ENCODE results near the gene KDM6B.

The KDM6B gene

DNA sequence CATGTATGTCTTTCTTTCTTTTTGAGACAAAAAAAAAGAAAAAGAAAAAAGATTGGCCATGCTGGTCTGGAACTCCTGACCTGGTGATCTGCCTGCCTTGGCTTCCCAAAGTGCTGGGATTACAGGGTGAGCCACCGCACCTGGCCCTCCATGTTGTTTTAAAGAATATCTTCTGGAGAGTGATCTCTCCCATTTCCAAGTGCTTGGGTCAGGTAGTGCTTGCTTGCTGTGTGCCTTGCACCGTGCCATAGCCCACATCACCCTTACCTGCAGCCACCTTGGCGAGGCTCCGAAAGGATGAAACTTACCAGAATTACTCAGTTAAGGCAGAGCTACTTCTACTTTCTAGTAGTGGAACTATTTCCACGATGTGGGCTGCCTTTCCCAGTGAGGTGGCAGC is 19.0 kb upstream of the KDM6B start:
- no peaks in the 10 kb centered on the region for H3K9me3 ChIP-seq (ENCODE audit: control extremely low read depth in 1 of 5, control insufficient read depth in 4 of 5, insufficient read depth in 2 of 5, low read depth in 1 of 5, low read length in 4 of 5)
- WGBS (ENCODE audit: insufficient coverage): 100% methylated on average over 5 of the region's 5 CpGs
- ChIA-PET POLR2A (interaction anchor here (0.7 kb wide), 1 partner anchor 16 kb away, joined by 3 read pairs; no protein-coding TSS in a partner anchor), CTCF (interaction anchor here (0.9 to 2.4 kb wide), 3 partner anchors 10 to 12 kb away, joined by 3 to 9 read pairs (median 4); no protein-coding TSS in a partner anchor)
- no peak overlapping the region for H3K4me3 ChIP-seq (ENCODE audit: control insufficient read depth in 1 of 7, extremely low read depth in 1 of 7, insufficient read depth in 4 of 7, low read depth in 2 of 7, low read length in 6 of 7)
- H3K36me3 ChIP-seq (ENCODE audit: control insufficient read depth in 4 of 4, insufficient read depth in 4 of 4, low read length in 3 of 4): no peaks in the 10 kb centered on the region
- H3K27ac ChIP-seq (ENCODE audit: insufficient read depth in 1 of 2, low read depth in 1 of 2, low read length in 2 of 2, poor library complexity in 1 of 2, severe bottlenecking in 2 of 2): no peak overlapping the region
- DNase-seq: no peak
- H3K27me3 ChIP-seq (replicated peaks in 2 of 5; ENCODE audit: control insufficient read depth in 4 of 5, insufficient read depth in 5 of 5, low read length in 4 of 5): no peaks in the 10 kb centered on the region
- peaks cover 2 to 7% (median 6%) of the 10 kb centered on the region in 4 experiments for H3K4me1 ChIP-seq (ENCODE audit: control extremely low read depth in 1 of 4, control insufficient read depth in 4 of 4, insufficient read depth in 4 of 4, low read length in 3 of 4)

GRCh38 chr17:7816926-7817642 is 16.9 kb upstream of the KDM6B start:
- ChIA-PET POLR2A (interaction anchor here (0.7 kb wide), 1 partner anchor 154 kb away, joined by 3 read pairs; no protein-coding TSS in a partner anchor), CTCF (interaction anchor here (0.7 to 2.4 kb wide), 9 partner anchors 9 to 172 kb away, joined by 3 to 9 read pairs (median 3); no protein-coding TSS in a partner anchor)
- no peaks in the 10 kb centered on the region for H3K36me3 ChIP-seq (ENCODE audit: control insufficient read depth in 4 of 4, insufficient read depth in 4 of 4, low read length in 3 of 4)
- H3K4me3 ChIP-seq (ENCODE audit: control insufficient read depth in 1 of 7, extremely low read depth in 1 of 7, insufficient read depth in 4 of 7, low read depth in 2 of 7, low read length in 6 of 7): no peak overlapping the region
- no peaks in the 10 kb centered on the region for H3K9me3 ChIP-seq (ENCODE audit: control extremely low read depth in 1 of 5, control insufficient read depth in 4 of 5, insufficient read depth in 2 of 5, low read depth in 1 of 5, low read length in 4 of 5)
- WGBS (ENCODE audit: insufficient coverage): 96% methylated on average over 10 of the region's 10 CpGs
- DNase-seq: no peak
- H3K27ac ChIP-seq (ENCODE audit: insufficient read depth in 1 of 2, low read depth in 1 of 2, low read length in 2 of 2, poor library complexity in 1 of 2, severe bottlenecking in 2 of 2): no peak overlapping the region
- H3K4me1 ChIP-seq (ENCODE audit: control extremely low read depth in 1 of 4, control insufficient read depth in 4 of 4, insufficient read depth in 4 of 4, low read length in 3 of 4): no peaks in the 10 kb centered on the region
- H3K27me3 ChIP-seq (replicated peaks in 2 of 5; ENCODE audit: control insufficient read depth in 4 of 5, insufficient read depth in 5 of 5, low read length in 4 of 5): no peaks in the 10 kb centered on the region

DNA sequence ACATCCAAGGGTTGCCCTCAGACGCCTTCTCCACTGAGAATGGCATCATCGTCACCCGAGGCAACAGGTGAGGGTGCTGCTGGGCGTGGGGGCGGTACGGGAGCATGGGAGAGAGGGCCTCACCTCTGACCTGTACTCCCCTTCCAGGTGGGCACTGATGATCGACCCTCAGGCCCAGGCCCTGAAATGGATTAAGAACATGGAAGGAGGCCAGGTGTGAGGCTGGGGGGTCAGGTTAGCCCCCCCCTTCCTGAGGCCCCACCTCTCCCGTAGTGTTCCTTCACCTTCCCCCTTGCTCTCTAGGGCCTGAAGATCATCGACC is 16.4 kb upstream of the KDM6B start:
- ChIA-PET POLR2A (interaction anchor here (0.7 to 1.0 kb wide), 2 partner anchors 16 to 155 kb away, joined by 3 read pairs; no protein-coding TSS in a partner anchor), CTCF (interaction anchor here (1.1 to 2.4 kb wide), 4 partner anchors 8 to 80 kb away, joined by 4 to 13 read pairs (median 6); no protein-coding TSS in a partner anchor)
- no peaks in the 10 kb centered on the region for H3K9me3 ChIP-seq (ENCODE audit: control extremely low read depth in 1 of 5, control insufficient read depth in 4 of 5, insufficient read depth in 2 of 5, low read depth in 1 of 5, low read length in 4 of 5)
- H3K4me1 ChIP-seq (ENCODE audit: control extremely low read depth in 1 of 4, control insufficient read depth in 4 of 4, insufficient read depth in 4 of 4, low read length in 3 of 4): no peaks in the 10 kb centered on the region
- DNase-seq: no peak
- no peak overlapping the region for H3K4me3 ChIP-seq (ENCODE audit: control insufficient read depth in 1 of 7, extremely low read depth in 1 of 7, insufficient read depth in 4 of 7, low read depth in 2 of 7, low read length in 6 of 7)
- H3K36me3 ChIP-seq (ENCODE audit: control insufficient read depth in 4 of 4, insufficient read depth in 4 of 4, low read length in 3 of 4): no peaks in the 10 kb centered on the region
- 96% methylated on average over 8 of the region's 9 CpGs for WGBS (ENCODE audit: insufficient coverage)
- no peaks in the 10 kb centered on the region for H3K27me3 ChIP-seq (replicated peaks in 2 of 5; ENCODE audit: control insufficient read depth in 4 of 5, insufficient read depth in 5 of 5, low read length in 4 of 5)
- H3K27ac ChIP-seq (ENCODE audit: insufficient read depth in 1 of 2, low read depth in 1 of 2, low read length in 2 of 2, poor library complexity in 1 of 2, severe bottlenecking in 2 of 2): no peak overlapping the region

GRCh38 chr17:7818026-7818425 is 16.0 kb upstream of the KDM6B start:
- H3K27ac ChIP-seq (ENCODE audit: insufficient read depth in 1 of 2, low read depth in 1 of 2, low read length in 2 of 2, poor library complexity in 1 of 2, severe bottlenecking in 2 of 2): no peak overlapping the region
- no peaks in the 10 kb centered on the region for H3K27me3 ChIP-seq (replicated peaks in 2 of 5; ENCODE audit: control insufficient read depth in 4 of 5, insufficient read depth in 5 of 5, low read length in 4 of 5)
- H3K4me1 ChIP-seq (ENCODE audit: control extremely low read depth in 1 of 4, control insufficient read depth in 4 of 4, insufficient read depth in 4 of 4, low read length in 3 of 4): no peaks in the 10 kb centered on the region
- WGBS (ENCODE audit: insufficient coverage): 100% methylated on average over 1 of the region's 10 CpGs
- no peak overlapping the region for H3K4me3 ChIP-seq (ENCODE audit: control insufficient read depth in 1 of 7, extremely low read depth in 1 of 7, insufficient read depth in 4 of 7, low read depth in 2 of 7, low read length in 6 of 7)
- ChIA-PET CTCF (interaction anchor here (2.4 to 3.9 kb wide), 3 partner anchors 15 to 80 kb away, joined by 12 to 29 read pairs (median 13); partner anchors contain the start of gene KDM6B), POLR2A (interaction anchor here (0.6 to 1.0 kb wide), 2 partner anchors 15 to 34 kb away, joined by 3 read pairs; no protein-coding TSS in a partner anchor)
- H3K9me3 ChIP-seq (ENCODE audit: control extremely low read depth in 1 of 5, control insufficient read depth in 4 of 5, insufficient read depth in 2 of 5, low read depth in 1 of 5, low read length in 4 of 5): no peaks in the 10 kb centered on the region
- H3K36me3 ChIP-seq (ENCODE audit: control insufficient read depth in 4 of 4, insufficient read depth in 4 of 4, low read length in 3 of 4): no peaks in the 10 kb centered on the region
- no peak for DNase-seq

DNA sequence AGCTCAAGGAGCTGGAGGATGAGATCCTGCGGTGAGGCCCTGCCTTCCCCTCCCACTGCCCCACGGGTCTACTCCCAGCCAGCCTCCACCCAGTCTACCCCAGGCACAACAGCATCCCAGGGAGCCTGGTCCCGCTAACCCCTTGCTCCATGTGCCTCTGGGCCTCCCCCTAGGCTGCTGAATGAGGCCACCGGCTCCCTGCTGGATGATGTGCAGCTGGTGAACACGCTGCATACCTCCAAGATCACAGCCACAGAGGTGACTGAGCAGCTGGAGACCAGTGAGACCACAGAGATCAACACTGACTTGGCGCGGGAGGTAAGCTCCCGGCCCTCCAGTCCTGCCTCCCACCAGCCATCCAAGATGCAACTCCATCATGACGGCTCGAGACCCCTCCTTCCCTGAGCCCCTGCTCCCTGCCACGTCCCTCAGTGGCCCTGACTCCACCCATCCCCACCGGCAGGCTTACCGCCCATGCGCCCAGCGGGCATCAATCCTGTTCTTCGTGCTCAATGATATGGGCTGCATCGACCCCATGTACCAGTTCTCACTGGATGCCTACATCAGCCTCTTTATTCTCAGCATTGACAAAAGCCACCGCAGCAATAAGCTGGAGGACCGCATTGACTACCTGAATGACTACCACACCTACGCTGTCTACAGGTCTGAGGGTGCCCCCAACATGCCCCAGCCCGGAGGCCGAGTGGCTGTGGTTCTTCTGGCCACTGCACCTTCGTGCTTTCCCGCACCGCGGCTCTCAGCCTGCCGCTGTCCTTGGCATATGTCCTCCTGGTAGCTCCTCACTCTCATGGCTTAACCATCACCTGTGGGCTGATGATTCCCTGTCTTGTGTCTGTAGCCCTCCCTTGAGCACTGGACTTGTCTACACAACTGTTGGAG is 15.0 kb upstream of the KDM6B start:
- WGBS (ENCODE audit: insufficient coverage): 89% methylated on average over 19 of the region's 27 CpGs
- no peaks in the 10 kb centered on the region for H3K27me3 ChIP-seq (replicated peaks in 2 of 5; ENCODE audit: control insufficient read depth in 4 of 5, insufficient read depth in 5 of 5, low read length in 4 of 5)
- no peak for DNase-seq
- H3K4me1 ChIP-seq (ENCODE audit: control extremely low read depth in 1 of 4, control insufficient read depth in 4 of 4, insufficient read depth in 4 of 4, low read length in 3 of 4): no peaks in the 10 kb centered on the region
- no peaks in the 10 kb centered on the region for H3K36me3 ChIP-seq (ENCODE audit: control insufficient read depth in 4 of 4, insufficient read depth in 4 of 4, low read length in 3 of 4)
- no peak overlapping the region for H3K4me3 ChIP-seq (ENCODE audit: control insufficient read depth in 1 of 7, extremely low read depth in 1 of 7, insufficient read depth in 4 of 7, low read depth in 2 of 7, low read length in 6 of 7)
- H3K27ac ChIP-seq (ENCODE audit: insufficient read depth in 1 of 2, low read depth in 1 of 2, low read length in 2 of 2, poor library complexity in 1 of 2, severe bottlenecking in 2 of 2): no peak overlapping the region
- ChIA-PET POLR2A (interaction anchor here (1.0 kb wide), 1 partner anchor 14 kb away, joined by 3 read pairs; no protein-coding TSS in a partner anchor), CTCF (interaction anchor here (1.1 to 3.9 kb wide), 4 partner anchors 9 to 79 kb away, joined by 4 to 29 read pairs (median 12); partner anchors contain the start of gene KDM6B)
- no peaks in the 10 kb centered on the region for H3K9me3 ChIP-seq (ENCODE audit: control extremely low read depth in 1 of 5, control insufficient read depth in 4 of 5, insufficient read depth in 2 of 5, low read depth in 1 of 5, low read length in 4 of 5)

DNA sequence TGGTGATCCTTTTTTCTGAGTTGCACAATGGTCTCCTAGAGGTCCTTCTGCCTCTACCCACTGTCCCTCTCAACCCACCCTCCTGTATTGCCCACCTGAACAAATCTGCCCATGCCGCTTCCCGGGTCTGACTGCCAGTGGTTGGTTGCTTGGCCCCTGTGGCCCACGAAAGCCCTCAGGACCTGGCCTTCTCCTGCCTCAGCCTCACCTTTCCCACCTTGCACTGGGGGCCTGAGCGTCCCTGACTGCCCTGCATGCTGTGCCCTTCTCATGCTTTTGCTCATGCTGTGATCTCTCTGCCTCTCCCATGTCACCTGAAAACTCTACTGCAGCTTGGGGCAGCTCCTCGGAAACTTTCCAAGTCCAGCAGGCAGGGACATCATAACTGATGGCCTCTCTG is 13.8 kb upstream of the KDM6B start:
- DNase-seq: no peak
- ChIA-PET POLR2A (no interaction called here), CTCF (interaction anchor here (1.0 to 3.9 kb wide), 8 partner anchors 8 to 81 kb away, joined by 3 to 29 read pairs (median 7); partner anchors contain the start of gene KDM6B)
- Histone ChIP-seq H3K27ac (ENCODE audit: insufficient read depth in 1 of 2, low read depth in 1 of 2, low read length in 2 of 2, poor library complexity in 1 of 2, severe bottlenecking in 2 of 2) (no peak overlapping the region), H3K36me3 (ENCODE audit: control insufficient read depth in 4 of 4, insufficient read depth in 4 of 4, low read length in 3 of 4) (no peaks in the 10 kb centered on the region), H3K27me3 (replicated peaks in 2 of 5; ENCODE audit: control insufficient read depth in 4 of 5, insufficient read depth in 5 of 5, low read length in 4 of 5) (peaks cover 0 to 2% (median 0%) of the 10 kb centered on the region in 5 experiments), H3K4me1 (ENCODE audit: control extremely low read depth in 1 of 4, control insufficient read depth in 4 of 4, insufficient read depth in 4 of 4, low read length in 3 of 4) (no peaks in the 10 kb centered on the region), H3K4me3 (ENCODE audit: control insufficient read depth in 1 of 7, extremely low read depth in 1 of 7, insufficient read depth in 4 of 7, low read depth in 2 of 7, low read length in 6 of 7) (no peak overlapping the region), H3K9me3 (ENCODE audit: control extremely low read depth in 1 of 5, control insufficient read depth in 4 of 5, insufficient read depth in 2 of 5, low read depth in 1 of 5, low read length in 4 of 5) (no peaks in the 10 kb centered on the region)
- 100% methylated on average over 2 of the region's 5 CpGs for WGBS (ENCODE audit: insufficient coverage)
